ENCODE results near the gene GAPVD1. TPM values are rescaled to one million over a fixed set of nuclear protein-coding genes. Genes with fewer than 3 reads are reported as not detected.

The GAPVD1 gene
- total and polyA plus RNA-seq, 2 of the 8 experiments (the other 6 are each of a cell fraction or from before 2014, with no cell fraction given) = 5.5 to 40.5 TPM

- no peak for TF ChIP-seq E2F6 (IDR thresholded peaks at IDR 0.05)
- TF ChIP-seq CHD1 (IDR thresholded peaks at IDR 0.05; ENCODE audit: low read depth, low read length) = no peak
- no peak for TF ChIP-seq SP4 (IDR thresholded peaks at IDR 0.05; ENCODE audit: low read length)
- TF ChIP-seq POLR2A (IDR thresholded peaks at IDR 0.05; ENCODE audit: control extremely low read depth in 1 of 2, low read depth in 2 of 2, low read length in 2 of 2) = no peak
- no peak for TF ChIP-seq ATF3 (IDR thresholded peaks at IDR 0.05; ENCODE audit: insufficient read depth, low read depth, low read length)
- TF ChIP-seq CEBPB (IDR thresholded peaks at IDR 0.05; ENCODE audit: low read depth, low read length) = no peak
- TF ChIP-seq RNF2 (IDR thresholded peaks at IDR 0.05; ENCODE audit: borderline replicate concordance, low read depth, low read length, missing control alignments, poor library complexity, severe bottlenecking) = no peak
Measured at GRCh38 chr9:125415583-125416460, 154.2 kb downstream of the GAPVD1 start (continued).
